GM12892 (cell line): ENCODE data around the gene CARS1.

Source experiments
- POLR2A ChIP-seq: IDR thresholded peaks from 2 replicates; pipeline ENCODE4 v1.6.1; 2011; ENCODE audit warnings: low read depth, low read length, control low read depth
- POLR2AphosphoS5 ChIP-seq: IDR thresholded peaks from 2 replicates; pipeline ENCODE4 v1.6.1; 2011; ENCODE audit warnings: low read depth, low read length, control low read depth

GRCh38 chr11:3081386-3081751 is 24.1 kb upstream of the CARS1 start:
- no peak for TF ChIP-seq POLR2A
- no peak for TF ChIP-seq POLR2AphosphoS5
